ENCODE measurements around the gene CADPS2.

CADPS2 gene

DNA sequence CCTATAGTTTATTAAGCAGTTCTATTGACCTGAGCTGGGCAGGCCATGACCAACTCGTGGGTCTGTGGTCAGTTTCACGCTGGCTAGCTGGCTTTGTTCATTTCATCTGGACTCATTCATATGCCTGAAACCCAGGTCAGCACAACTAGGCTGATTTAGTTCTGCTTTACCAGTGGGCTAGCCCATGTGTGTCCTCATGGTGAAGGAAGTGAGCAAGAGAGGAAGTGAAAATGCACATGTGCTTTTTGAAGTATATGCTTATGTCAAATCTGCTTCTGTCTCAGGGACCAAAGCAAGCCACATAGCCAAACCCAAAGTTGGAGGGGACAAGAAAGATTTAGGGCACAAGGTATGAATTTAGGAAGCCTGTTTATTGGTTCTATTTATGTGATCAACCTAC lies 341.8 kb downstream of the CADPS2 start:
- in situ Hi-C loops (cut with MboI; ENCODE audit: low sequenced_read_pairs) = no loop called here

GRCh38 chr7:122543891-122544290 lies 342.4 kb downstream of the CADPS2 start:
- in situ Hi-C loops (cut with MboI; ENCODE audit: low sequenced_read_pairs) = no loop called here

- in situ Hi-C loops (cut with MboI; ENCODE audit: low sequenced_read_pairs) = no loop called here
Measured at GRCh38 chr7:122543166-122543565, 343.1 kb downstream of the CADPS2 start.

DNA sequence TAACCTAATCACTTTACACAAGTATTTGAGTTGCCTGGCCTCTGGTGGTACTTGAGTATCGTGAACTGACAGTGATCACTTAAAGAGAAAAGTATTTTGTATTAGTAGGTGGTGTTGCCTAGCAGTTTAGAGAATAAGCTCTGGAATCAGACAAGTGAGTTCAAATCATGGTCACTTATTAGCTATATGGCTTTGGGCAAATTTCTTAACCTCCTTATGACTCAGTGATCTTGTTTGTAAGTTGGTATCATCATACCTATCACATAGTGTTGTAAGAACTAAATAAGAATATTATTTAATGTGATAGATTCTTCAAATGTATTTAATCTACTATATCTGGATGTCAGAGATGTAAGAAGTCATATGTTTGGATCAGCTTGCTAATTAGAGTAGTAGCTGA lies 351.2 kb downstream of the CADPS2 start:
- in situ Hi-C loops (cut with MboI; ENCODE audit: low sequenced_read_pairs) = no loop called here

DNA sequence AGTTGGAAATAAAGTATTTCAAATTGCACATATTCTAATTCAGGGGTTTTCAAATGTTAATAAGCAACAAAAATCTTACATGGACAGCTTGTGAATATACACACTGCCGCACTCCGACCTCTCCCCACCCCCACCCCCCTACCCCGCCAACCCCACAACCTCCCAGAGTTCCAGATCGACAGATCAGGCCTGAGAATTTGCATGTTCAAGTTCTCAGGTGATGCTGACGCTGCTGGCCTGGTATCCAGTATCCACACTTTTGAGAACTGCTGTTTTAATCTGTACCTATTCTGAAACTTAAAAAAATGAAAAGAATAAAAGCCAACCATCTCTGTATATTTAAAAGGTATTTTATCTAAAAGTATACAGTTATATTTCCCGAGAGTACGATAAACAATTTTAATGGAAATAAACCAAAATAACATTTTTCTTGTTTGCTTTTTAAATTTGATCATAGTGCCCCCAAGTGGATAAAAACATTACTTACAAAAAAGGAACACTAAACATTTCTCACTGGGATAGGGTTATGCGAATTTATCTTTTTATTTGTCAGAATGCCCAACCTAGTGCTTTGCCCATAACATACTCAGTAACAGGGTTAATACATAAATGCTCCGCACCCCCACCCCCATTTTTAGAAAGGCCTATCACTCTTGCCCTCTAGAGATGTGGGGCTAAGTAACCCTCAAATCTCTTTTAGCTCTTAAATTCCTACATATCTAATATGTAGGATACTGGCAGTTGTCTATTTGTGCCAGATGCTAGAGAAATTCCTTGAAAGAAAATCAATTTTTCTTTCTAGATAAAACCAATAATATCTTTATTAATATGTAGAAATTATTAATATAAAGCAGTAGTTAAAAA lies 353.6 kb downstream of the CADPS2 start:
- in situ Hi-C loops (cut with MboI; ENCODE audit: low sequenced_read_pairs) = no loop called here

DNA sequence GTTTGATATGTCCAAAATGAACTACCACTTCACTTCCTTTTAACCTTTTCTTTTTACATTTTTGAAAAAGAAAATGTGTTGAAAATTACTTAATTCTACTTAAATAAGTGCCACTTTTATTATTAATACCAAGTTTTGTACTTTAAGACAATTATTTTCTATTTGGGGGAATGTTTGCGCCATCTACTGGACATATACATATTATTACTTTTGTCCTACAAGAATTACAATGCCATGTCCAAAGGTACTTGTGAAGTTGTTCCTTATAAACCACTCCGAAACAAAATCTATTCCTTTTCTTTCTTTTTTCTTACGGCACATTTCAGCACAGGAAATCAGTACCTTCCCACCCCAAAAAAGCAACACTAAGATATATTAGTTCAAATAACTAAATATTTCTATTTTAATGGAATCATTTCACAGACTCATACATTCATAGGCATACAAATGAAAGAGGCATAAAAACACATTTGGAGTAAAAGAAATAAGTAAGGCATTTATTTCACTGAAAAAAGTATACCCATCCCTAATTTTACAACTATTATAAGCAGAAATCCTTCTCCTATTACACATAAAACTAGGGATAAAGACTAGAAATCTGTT lies 357.3 kb downstream of the CADPS2 start:
- in situ Hi-C loops (cut with MboI; ENCODE audit: low sequenced_read_pairs) = no loop called here

GRCh38 chr7:122525355-122525754 lies 360.9 kb downstream of the CADPS2 start:
- in situ Hi-C loops (cut with MboI; ENCODE audit: low sequenced_read_pairs) = no loop called here

GRCh38 chr7:122521767-122522166 lies 364.5 kb downstream of the CADPS2 start:
- in situ Hi-C loops (cut with MboI; ENCODE audit: low sequenced_read_pairs) = no loop called here

DNA sequence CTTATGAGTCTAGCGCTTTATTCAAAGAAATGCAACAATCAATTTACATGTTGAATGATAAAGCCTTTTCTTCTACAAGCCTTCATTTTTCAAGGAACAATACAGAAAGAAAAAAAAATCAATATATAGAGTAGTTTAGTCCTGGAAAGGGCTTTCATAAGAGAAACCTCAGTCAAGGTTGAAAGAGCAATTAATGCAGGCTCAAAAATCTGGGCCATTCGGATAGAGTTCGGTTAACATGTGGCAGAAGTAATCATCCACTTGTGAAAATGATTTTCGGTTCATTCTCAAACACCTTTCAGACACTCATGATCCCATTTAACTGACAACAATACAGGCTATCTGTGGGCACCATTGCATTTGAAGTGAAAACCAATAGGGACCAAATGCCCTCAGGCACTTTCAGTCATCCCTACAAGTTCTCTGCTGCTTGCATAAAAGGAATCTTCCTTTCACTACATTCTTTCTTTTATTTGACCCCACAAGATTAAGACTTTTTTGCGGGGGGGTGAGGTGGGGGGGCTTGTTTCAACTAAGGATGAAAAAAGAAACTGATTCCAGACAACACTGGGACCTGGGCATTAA lies 365.2 kb downstream of the CADPS2 start:
- in situ Hi-C loops (cut with MboI; ENCODE audit: low sequenced_read_pairs) = no loop called here

- in situ Hi-C loops (cut with MboI; ENCODE audit: low sequenced_read_pairs) = no loop called here
Measured at GRCh38 chr7:122518488-122518887, 367.8 kb downstream of the CADPS2 start.

GRCh38 chr7:122517576-122517975 lies 368.7 kb downstream of the CADPS2 start:
- in situ Hi-C loops (cut with MboI; ENCODE audit: low sequenced_read_pairs) = no loop called here

DNA sequence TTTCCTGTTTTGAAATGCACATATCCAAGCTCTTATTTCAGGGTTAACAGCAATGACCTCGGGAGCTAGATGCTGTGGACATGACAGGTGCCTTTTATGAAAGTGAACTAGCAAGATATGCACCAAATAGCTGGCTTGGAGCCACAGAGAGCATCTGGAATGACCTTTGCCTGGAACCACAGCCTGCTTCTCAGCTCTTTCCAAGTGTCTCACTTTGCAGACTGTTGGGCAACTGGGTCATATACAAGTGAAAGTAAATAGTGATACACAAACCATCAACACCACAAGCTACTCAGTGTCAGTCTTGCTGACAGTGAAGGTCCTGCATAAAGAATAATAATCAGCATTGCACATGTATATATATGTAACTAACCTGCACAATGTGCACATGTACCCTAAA lies 370.9 kb downstream of the CADPS2 start:
- in situ Hi-C loops (cut with MboI; ENCODE audit: low sequenced_read_pairs) = no loop called here

- in situ Hi-C loops (cut with MboI; ENCODE audit: low sequenced_read_pairs) = no loop called here
Measured at GRCh38 chr7:122511268-122511667, 375.0 kb downstream of the CADPS2 start.

- in situ Hi-C loops (cut with MboI; ENCODE audit: low sequenced_read_pairs) = no loop called here
Measured at GRCh38 chr7:122507591-122507990, 378.7 kb downstream of the CADPS2 start.

DNA sequence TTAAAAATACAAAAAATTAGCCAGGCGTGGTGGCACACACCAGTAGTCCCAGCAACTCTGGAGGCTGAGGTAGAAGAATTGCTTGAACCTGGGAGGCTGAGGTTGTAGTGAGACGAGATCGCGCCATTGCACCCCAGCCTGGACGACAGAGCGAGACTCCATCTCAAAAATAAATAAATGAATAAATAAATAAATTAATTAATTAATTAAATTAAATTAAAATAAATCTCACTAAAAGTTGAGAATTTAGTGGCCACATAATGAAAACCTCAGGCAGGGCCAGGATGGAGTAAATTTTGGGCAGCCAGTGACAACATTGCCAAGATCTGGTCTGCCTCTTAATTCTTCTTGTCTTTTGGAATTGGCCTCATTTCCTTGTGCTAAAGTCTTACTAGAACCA lies 394.3 kb downstream of the CADPS2 start:
- in situ Hi-C loops (cut with MboI; ENCODE audit: low sequenced_read_pairs) = no loop called here

GRCh38 chr7:122488241-122488640 lies 398.0 kb downstream of the CADPS2 start:
- in situ Hi-C loops (cut with MboI; ENCODE audit: low sequenced_read_pairs) = no loop called here

DNA sequence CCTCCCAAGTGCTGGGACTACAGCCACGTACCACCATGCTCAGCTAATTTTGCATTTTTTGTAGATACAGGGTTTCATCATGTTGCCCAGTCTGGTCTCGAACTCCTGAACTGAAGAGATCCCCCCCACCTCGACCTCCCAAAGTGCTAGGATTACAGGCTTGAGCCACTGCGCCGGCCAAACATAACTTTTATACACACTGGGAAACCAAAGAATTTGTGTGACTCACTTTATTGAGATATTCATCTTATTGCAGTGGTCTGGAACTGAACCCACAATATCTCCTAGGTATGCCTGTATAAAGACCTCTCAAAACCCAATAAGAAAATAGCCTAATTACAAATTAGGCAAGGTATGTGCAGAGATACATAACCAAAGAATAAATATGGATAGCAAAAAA lies 399.1 kb downstream of the CADPS2 start:
- in situ Hi-C loops (cut with MboI; ENCODE audit: low sequenced_read_pairs) = no loop called here

GRCh38 chr7:122485856-122486255 lies 400.4 kb downstream of the CADPS2 start:
- in situ Hi-C loops (cut with MboI; ENCODE audit: low sequenced_read_pairs) = no loop called here

DNA sequence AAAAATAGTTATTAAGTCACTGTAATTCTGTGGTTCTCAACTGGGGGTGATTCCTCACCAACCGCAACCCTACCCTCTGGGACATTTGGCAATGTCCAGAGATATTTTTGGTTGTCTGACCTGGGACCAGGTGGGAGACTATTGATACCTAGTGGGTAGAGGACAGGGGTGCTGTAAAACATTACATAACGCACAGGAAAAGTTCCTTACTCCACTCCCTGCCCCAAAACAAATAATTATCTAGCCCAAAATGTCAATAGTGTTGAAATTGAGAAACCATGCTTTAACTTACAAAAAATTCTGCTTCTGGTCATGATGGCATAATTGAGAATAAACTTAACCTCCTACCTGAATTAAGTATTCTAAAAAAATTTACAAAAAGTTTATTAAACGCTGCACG lies 404.0 kb downstream of the CADPS2 start:
- in situ Hi-C loops (cut with MboI; ENCODE audit: low sequenced_read_pairs) = no loop called here

GRCh38 chr7:122470859-122471258 lies 415.4 kb downstream of the CADPS2 start:
- in situ Hi-C loops (cut with MboI; ENCODE audit: low sequenced_read_pairs) = no loop called here

GRCh38 chr7:122468945-122469344 lies 417.3 kb downstream of the CADPS2 start:
- in situ Hi-C loops (cut with MboI; ENCODE audit: low sequenced_read_pairs) = no loop called here

All from HL-60/S4 treated with retinoic acid at 250 ng/mL for 4 days and 3 days (cell line).